HepG2 (cell line): Measurements from ENCODE around the gene PPFIA4. TPM values are rescaled to one million over a fixed set of nuclear protein-coding genes. Genes with fewer than 3 reads are reported as not detected.

Experiments
- FOXA1 ChIP-seq, 2 experiments: fragments of 450-650 bp in 1 of 2; sonication (generic) in 1 of 2; formaldehyde crosslinking in 1 of 2; IDR thresholded peaks; 2 replicates each; pipeline versions ENCODE4 v1.4.0 to v1.6.1; 2016 to 2020; ENCODE audit warnings: missing genetic modification reagents in 1 of 2
- GMEB1 ChIP-seq: sonication (generic); formaldehyde crosslinking; IDR thresholded peaks from 2 replicates; pipeline ENCODE4 v1.5.1; 2020; ENCODE audit warnings: missing genetic modification reagents, mild to moderate bottlenecking, borderline replicate concordance
- HDAC2 ChIP-seq: sonication (generic); formaldehyde crosslinking; IDR thresholded peaks from 2 replicates; pipeline ENCODE4 v1.4.0; 2020; ENCODE audit warnings: missing genetic modification reagents
- HOXA7 ChIP-seq: sonication (generic); formaldehyde crosslinking; IDR thresholded peaks from 2 replicates; pipeline ENCODE4 v1.8.1; 2022; ENCODE audit warnings: mild to moderate bottlenecking, missing genetic modification reagents, moderate library complexity
- JUN ChIP-seq: sonication (generic); formaldehyde crosslinking; IDR thresholded peaks from 2 replicates; pipeline ENCODE4 v1.4.0; 2020; ENCODE audit warnings: mild to moderate bottlenecking, missing genetic modification reagents
- MAZ ChIP-seq, 2 experiments: sonication (generic) in 1 of 2; formaldehyde crosslinking in 1 of 2; IDR thresholded peaks; 2 replicates each; pipeline versions ENCODE4 v1.5.0 to v1.6.1; 2012 to 2020; ENCODE audit warnings: low read depth in 2 of 2, mild to moderate bottlenecking in 2 of 2, borderline replicate concordance in 1 of 2, improper control_type of control experiment in 1 of 2, low read length in 1 of 2, missing genetic modification reagents in 1 of 2, moderate library complexity in 1 of 2
- MTF2 ChIP-seq: sonication (generic); formaldehyde crosslinking; IDR thresholded peaks from 2 replicates; pipeline ENCODE4 v1.5.0; 2020; ENCODE audit warnings: missing genetic modification reagents, borderline replicate concordance
- NFIC ChIP-seq: IDR thresholded peaks from 2 replicates; pipeline ENCODE4 v1.6.1; 2012; ENCODE audit warnings: mild to moderate bottlenecking, low read length, inconsistent platforms
- NRL ChIP-seq: sonication (generic); formaldehyde crosslinking; IDR thresholded peaks from 2 replicates; pipeline ENCODE4 v1.5.0; 2020; ENCODE audit warnings: missing genetic modification reagents, mild to moderate bottlenecking, moderate library complexity, borderline replicate concordance
- RFXAP ChIP-seq: sonication (generic); formaldehyde crosslinking; IDR thresholded peaks from 2 replicates; pipeline ENCODE4 v1.4.0; 2020; ENCODE audit warnings: missing genetic modification reagents, borderline replicate concordance
- SP1 ChIP-seq, 2 experiments: fragments of 450-650 bp in 1 of 2; sonication (generic) in 1 of 2; formaldehyde crosslinking in 1 of 2; IDR thresholded peaks; 2 replicates each; pipeline versions ENCODE4 v1.4.0 to v1.6.1; 2016 to 2020; ENCODE audit warnings: missing genetic modification reagents in 1 of 2
- TCF7 ChIP-seq: sonication (generic); IDR thresholded peaks from 2 replicates; pipeline ENCODE4 v1.6.1; 2016; ENCODE audit warnings: antibody characterized with exemption, low read depth
- USF2 ChIP-seq, 2 experiments: sonication (generic) in 1 of 2; formaldehyde crosslinking in 1 of 2; IDR thresholded peaks; 2 replicates each; pipeline versions ENCODE4 v1.5.1 to v1.6.1; 2011 to 2020; ENCODE audit warnings: borderline replicate concordance in 1 of 2, low read depth in 1 of 2, low read length in 1 of 2, mild to moderate bottlenecking in 1 of 2, missing genetic modification reagents in 1 of 2, moderate library complexity in 1 of 2
- ZBTB37 ChIP-seq: sonication (generic); formaldehyde crosslinking; IDR thresholded peaks from 2 replicates; pipeline ENCODE4 v1.4.0; 2020; ENCODE audit warnings: mild to moderate bottlenecking, missing genetic modification reagents
- ZFP41 ChIP-seq: sonication (generic); formaldehyde crosslinking; IDR thresholded peaks from 2 replicates; pipeline ENCODE4 v1.4.0; 2020; ENCODE audit warnings: mild to moderate bottlenecking, missing genetic modification reagents, borderline replicate concordance
- ZMYM3 ChIP-seq: sonication (generic); formaldehyde crosslinking; IDR thresholded peaks from 2 replicates; pipeline ENCODE4 v1.5.1; 2020; ENCODE audit warnings: mild to moderate bottlenecking, missing genetic modification reagents
- ZNF207 ChIP-seq: fragments of 450-650 bp; IDR thresholded peaks from 2 replicates; pipeline ENCODE4 v1.6.1; 2016; ENCODE audit warnings: antibody characterized with exemption, borderline replicate concordance
- ZNF280B ChIP-seq: sonication (generic); formaldehyde crosslinking; IDR thresholded peaks from 2 replicates; pipeline ENCODE4 v1.5.0; 2020; ENCODE audit warnings: missing genetic modification reagents, mild to moderate bottlenecking, borderline replicate concordance
- ZNF547 ChIP-seq: sonication (generic); formaldehyde crosslinking; IDR thresholded peaks from 2 replicates; pipeline ENCODE4 v1.5.1; 2020; ENCODE audit warnings: mild to moderate bottlenecking, missing genetic modification reagents
- ZSCAN22 ChIP-seq: sonication (generic); formaldehyde crosslinking; IDR thresholded peaks from 2 replicates; pipeline ENCODE4 v1.4.0; 2020; ENCODE audit warnings: mild to moderate bottlenecking, missing genetic modification reagents
- polyA plus RNA-seq, 8 experiments: library from polyadenylated mRNA; depleted of rRNA in 3 of 8; stranded (reverse) in 7 of 8; unstranded in 1 of 8; fragments of >200 nt; fragmentation: Illumina TruSeq in 4 of 8; extraction: Trizol in 4 of 8; gene quantifications; 2 replicates each; pipeline versions ENCODE4 v1.2.1 to v1.2.3, GENCODE V29; 2011 to 2016; ENCODE audit warnings: low read depth in 4 of 8, missing spikeins in 1 of 8, mixed read lengths in 1 of 8; ENCODE audit not compliant: insufficient read depth in 1 of 8
- total RNA-seq, 5 experiments: library from RNA; depleted of rRNA; stranded (reverse); fragments of >200 nt; fragmentation: Illumina TruSeq; extraction: Trizol; gene quantifications; 2 replicates each; pipeline ENCODE4 v1.2.3, GENCODE V29; 2016; ENCODE audit warnings: low read depth in 1 of 5

Gene PPFIA4
- total and polyA plus RNA-seq, 2 of the 13 experiments (the other 11 are each of a cell fraction or from before 2014, with no cell fraction given): 6.4 TPM; not detected in 1

- TF ChIP-seq ZNF280B (CRISPR knock-in tag): peak; percentile 45; the same call in 1 of the 2 replicates
- no peak for TF ChIP-seq NFIC
- TF ChIP-seq NRL (CRISPR knock-in tag): 0 out of 2 replicates have a peak, but pooled peaks have one; percentile 21
- no peak for TF ChIP-seq HOXA7
- TF ChIP-seq GMEB1: 0 out of 2 replicates have a peak, but pooled peaks have one; percentile 27
- no peak for TF ChIP-seq ZBTB37
- no peak for TF ChIP-seq JUN (CRISPR knock-in tag)
- peak; percentile 36; the same call in 1 of the 2 replicates for TF ChIP-seq RFXAP (CRISPR knock-in tag)
- no peak for TF ChIP-seq TCF7
- no peak for TF ChIP-seq ZNF207
- TF ChIP-seq ZFP41 (CRISPR knock-in tag): no peak
- no peak for TF ChIP-seq USF2 (IDR thresholded peaks at IDR 0.05; ENCODE audit: low read depth, low read length)
- TF ChIP-seq USF2 (CRISPR knock-in tag; IDR thresholded peaks at IDR 0.05; ENCODE audit: borderline replicate concordance): peak; percentile 58; the same call in 1 of the 2 replicates
- TF ChIP-seq ZMYM3 (CRISPR knock-in tag): no peak
- TF ChIP-seq ZSCAN22 (CRISPR knock-in tag): no peak
- no peak for TF ChIP-seq SP1 (IDR thresholded peaks at IDR 0.05)
- peak; percentile 72 for TF ChIP-seq SP1 (CRISPR knock-in tag; IDR thresholded peaks at IDR 0.05)
- TF ChIP-seq FOXA1 (IDR thresholded peaks at IDR 0.05): no peak
- TF ChIP-seq FOXA1 (CRISPR knock-in tag; IDR thresholded peaks at IDR 0.05): no peak
- TF ChIP-seq MTF2 (CRISPR knock-in tag): no peak
- 0 out of 2 replicates have a peak, but pooled peaks have one; percentile 41 for TF ChIP-seq ZNF547 (CRISPR knock-in tag)
- no peak; the same call in 1 of the 2 replicates for TF ChIP-seq MAZ (IDR thresholded peaks at IDR 0.05; ENCODE audit: borderline replicate concordance, low read depth, low read length)
- 0 out of 2 replicates have a peak, but pooled peaks have one; percentile 48 for TF ChIP-seq MAZ (CRISPR knock-in tag; IDR thresholded peaks at IDR 0.05; ENCODE audit: low read depth)
- no peak for TF ChIP-seq HDAC2 (CRISPR knock-in tag)
These were observed at the start of gene PPFIA4 (continued) for GRCh38 chr1:203026031-203026665.
